ENCODE measurements around the gene CDH4. TPM values are rescaled to one million over a fixed set of nuclear protein-coding genes. Genes with fewer than 3 reads are reported as not detected.

Gene CDH4
- total and polyA plus RNA-seq, 2 of the 13 experiments (the other 11 are each of a cell fraction or from before 2014, with no cell fraction given), result not detected

DNA sequence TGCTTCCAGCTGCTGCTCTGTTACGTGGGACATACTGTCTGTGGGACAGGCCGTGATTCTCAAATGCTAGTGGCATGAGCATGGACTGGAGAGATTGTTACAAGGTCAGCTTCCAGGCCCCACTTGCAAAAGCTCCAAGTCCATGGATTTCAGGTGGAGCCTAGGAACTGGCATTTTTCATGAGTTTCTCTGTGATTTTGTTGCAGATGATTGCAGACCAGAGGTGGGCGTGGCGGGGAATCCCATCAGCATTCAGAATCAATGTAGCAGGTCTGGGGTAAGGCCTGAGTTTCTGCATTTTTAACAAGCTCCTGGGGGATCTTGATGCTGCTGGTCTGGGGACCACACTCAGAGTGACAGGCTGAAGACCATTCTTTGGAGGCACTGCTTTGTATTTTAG lies 2.4 kb upstream of the CDH4 start:
- in situ Hi-C loops (cut with HindIII; ENCODE audit: extremely low pct_ligation_motif_present, low pct_unique_long_range_greater_than_20kb) (no loop called here), intact Hi-C loops (cut with micrococcal nuclease; ENCODE audit: unreplicated experiment) (loop anchor here (5.0 kb wide), 1 partner anchor 1348 kb away; no protein-coding TSS in a partner anchor)
- BruUV-seq (replicated peaks), result no TSS peak
- TF ChIP-seq ZNF564 (CRISPR knock-in tag; IDR thresholded peaks at IDR 0.05) (no peak), ZSCAN9 (CRISPR knock-in tag; IDR thresholded peaks at IDR 0.05; ENCODE audit: borderline replicate concordance) (no peak), ZNF891 (CRISPR knock-in tag; IDR thresholded peaks at IDR 0.05) (no peak), ZNF709 (CRISPR knock-in tag; IDR thresholded peaks at IDR 0.05) (no peak), ZNF276 (CRISPR knock-in tag; IDR thresholded peaks at IDR 0.05; ENCODE audit: low read depth) (no peak), HOXA7 (CRISPR knock-in tag; IDR thresholded peaks at IDR 0.05) (no peak), ZFYVE20 (CRISPR knock-in tag; IDR thresholded peaks at IDR 0.05; ENCODE audit: borderline replicate concordance, low read depth) (no peak), HOXA5 (CRISPR knock-in tag; IDR thresholded peaks at IDR 0.05) (no peak), MYC (CRISPR knock-in tag; IDR thresholded peaks at IDR 0.05; ENCODE audit: borderline replicate concordance) (no peak), HNRNPL (IDR thresholded peaks at IDR 0.05; ENCODE audit: low read depth, low read length) (no peak), RNF2 (conservative IDR thresholded peaks at IDR 0.05; ENCODE audit: low read depth) (no peak), SP1 (IDR thresholded peaks at IDR 0.05) (no peak), SP1 (CRISPR knock-in tag; IDR thresholded peaks at IDR 0.05) (no peak), JUNB (CRISPR knock-in tag; IDR thresholded peaks at IDR 0.05; ENCODE audit: borderline replicate concordance) (no peak), SRSF9 (IDR thresholded peaks at IDR 0.05; ENCODE audit: borderline replicate concordance, insufficient read depth, low read depth, low read length, poor library complexity, severe bottlenecking) (no peak)
- TF ChIP-seq, protein P1, sequence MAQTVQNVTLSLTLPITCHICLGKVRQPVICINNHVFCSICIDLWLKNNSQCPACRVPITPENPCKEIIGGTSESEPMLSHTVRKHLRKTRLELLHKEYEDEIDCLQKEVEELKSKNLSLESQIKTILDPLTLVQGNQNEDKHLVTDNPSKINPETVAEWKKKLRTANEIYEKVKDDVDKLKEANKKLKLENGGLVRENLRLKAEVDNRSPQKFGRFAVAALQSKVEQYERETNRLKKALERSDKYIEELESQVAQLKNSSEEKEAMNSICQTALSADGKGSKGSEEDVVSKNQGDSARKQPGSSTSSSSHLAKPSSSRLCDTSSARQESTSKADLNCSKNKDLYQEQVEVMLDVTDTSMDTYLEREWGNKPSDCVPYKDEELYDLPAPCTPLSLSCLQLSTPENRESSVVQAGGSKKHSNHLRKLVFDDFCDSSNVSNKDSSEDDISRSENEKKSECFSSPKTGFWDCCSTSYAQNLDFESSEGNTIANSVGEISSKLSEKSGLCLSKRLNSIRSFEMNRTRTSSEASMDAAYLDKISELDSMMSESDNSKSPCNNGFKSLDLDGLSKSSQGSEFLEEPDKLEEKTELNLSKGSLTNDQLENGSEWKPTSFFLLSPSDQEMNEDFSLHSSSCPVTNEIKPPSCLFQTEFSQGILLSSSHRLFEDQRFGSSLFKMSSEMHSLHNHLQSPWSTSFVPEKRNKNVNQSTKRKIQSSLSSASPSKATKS (CRISPR knock-in tag; IDR thresholded peaks at IDR 0.05), result no peak
- CTCF ChIA-PET (ENCODE audit: low intra/inter-chr PET ratio, low total read pairs), result no interaction called here
- 0% methylated on average over 4 of the region's 4 CpGs for WGBS (ENCODE audit: low lambda C conversion rate)
- H2AFZ ChIP-seq (ENCODE audit: low read length), result no peak overlapping the region
- no peaks in the 10 kb centered on the region for H3K36me3 ChIP-seq (replicated peaks in 1 of 2; ENCODE audit: control insufficient read depth in 1 of 2, insufficient read depth in 2 of 2, low read length in 2 of 2)
- ATAC-seq (no peak), DNase-seq (ENCODE audit: low spot score) (no peak), FAIRE-seq (no peak)
- no peaks in the 10 kb centered on the region; the same call in 1 of the 2 replicates for H4K20me1 ChIP-seq (ENCODE audit: insufficient read depth, low read length)
- H3K27me3 ChIP-seq (ENCODE audit: control insufficient read depth in 1 of 2, insufficient read depth in 2 of 2, low read length in 2 of 2), result peaks cover 12 to 79% of the 10 kb centered on the region in 2 experiments
- no peak overlapping the region for H3K27ac ChIP-seq (ENCODE audit: extremely low read length, insufficient read depth, low read length)
- no peaks in the 10 kb centered on the region for H3K9me3 ChIP-seq (ENCODE audit: low read length)
- no peaks in the 10 kb centered on the region for H3K4me1 ChIP-seq (ENCODE audit: insufficient read depth, low read length)
- H3K79me2 ChIP-seq (ENCODE audit: insufficient read depth, low read length), result no peaks in the 10 kb centered on the region
- POLR2A ChIA-PET, result no interaction called here
- H3K4me3 ChIP-seq (replicated peaks in 1 of 3; ENCODE audit: insufficient read depth in 1 of 3, low read depth in 2 of 3, low read length in 3 of 3), result no peak overlapping the region
- H3K4me2 ChIP-seq (ENCODE audit: low read depth, low read length), result no peak overlapping the region
- no peak overlapping the region for H3K9ac ChIP-seq (ENCODE audit: insufficient read depth, low read depth, low read length)

Measured in HepG2 (cell line).